K562 (cell line): ENCODE data around the gene ALK. TPM values are rescaled to one million over a fixed set of nuclear protein-coding genes. Genes with fewer than 3 reads are reported as not detected.

ENCODE experiments used
- ATAC-seq: fragments of 200-7000 bp; cut with Tn5 transposase; 3 replicates; pipeline ENCODE4 v1.9.1; 2020; ENCODE audit warnings: moderate library complexity
- BruUV-seq: library from RNA; stranded (reverse); fragments of 400-500 nt; replicated peaks from 2 replicates; lab custom pipeline; 2021; lab: Mats Ljungman, UMichigan
- CTCF ChIA-PET: fragments of 300-600 bp; formaldehyde crosslinking; extraction: SDS; loops from one replicate; lab custom pipeline; 2021; ENCODE audit warnings: low intra/inter-chr PET ratio; lab: Yijun Ruan, JAX
- POLR2A ChIA-PET: fragments of 300-600, 350-650 bp; sonication (Branson Sonifier 250); formaldehyde crosslinking; extraction: SDS; loops from one replicate; lab custom pipeline; 2021; ENCODE audit warnings: antibody characterized with exemption, inconsistent platforms; lab: Yijun Ruan, JAX
- DNase-seq, 4 experiments: peaks; one replicate each; pipeline versions ENCODE4 v3.0.0 to v3.0.0-alpha.2; 2011 to 2018; ENCODE audit warnings: low spot score in 3 of 4, mixed read lengths in 3 of 4; ENCODE audit errors: extremely low read depth in 1 of 4
- FAIRE-seq: peaks from 2 replicates; lab custom pipeline; 2011; peaks lifted over from hg19 to GRCh38; lab: Jason Lieb, UNC
- H2AFZ ChIP-seq: 2 replicates; pipeline ENCODE4 v1.6.0; 2011; ENCODE audit warnings: low read depth, low read length, control low read depth, inconsistent platforms
- H3K27ac ChIP-seq: fragments of 200-600 bp; 3 replicates; pipeline ENCODE4 v1.8.0; 2011; ENCODE audit warnings: low read depth, mild to moderate bottlenecking, control low read depth, inconsistent platforms, low read length, moderate library complexity, mixed read lengths; ENCODE audit errors: extremely low read depth
- H3K27me3 ChIP-seq, 2 experiments: fragments of 300-600 bp in 1 of 2; 2 replicates in 1 of 2; 3 replicates in 1 of 2; pipeline versions ENCODE4 v1.6.0 to v1.8.0; 2011; ENCODE audit warnings: inconsistent platforms in 2 of 2, low read length in 2 of 2, mild to moderate bottlenecking in 1 of 2, mixed read lengths in 1 of 2, moderate library complexity in 1 of 2; ENCODE audit not compliant: control insufficient read depth in 2 of 2, insufficient read depth in 2 of 2
- H3K36me3 ChIP-seq: fragments of 300-600 bp; 3 replicates; pipeline ENCODE4 v1.8.0; 2011; ENCODE audit warnings: mild to moderate bottlenecking, low read length, inconsistent platforms; ENCODE audit not compliant: control insufficient read depth, insufficient read depth
- H3K4me1 ChIP-seq, 2 experiments: fragments of 200-600 bp in 1 of 2; replicated peaks in 1 of 2; 2 replicates in 1 of 2; 3 replicates in 1 of 2; pipeline versions ENCODE4 v1.5.1 to v1.8.0; 2011; ENCODE audit warnings: inconsistent platforms in 2 of 2, low read length in 2 of 2, mild to moderate bottlenecking in 1 of 2, mixed read lengths in 1 of 2, moderate library complexity in 1 of 2; ENCODE audit not compliant: control insufficient read depth in 2 of 2, insufficient read depth in 2 of 2
- H3K4me2 ChIP-seq: 2 replicates; pipeline ENCODE4 v1.6.1; 2011; ENCODE audit warnings: low read length, control low read depth, inconsistent platforms, mixed read lengths; ENCODE audit not compliant: insufficient read depth
- H3K4me3 ChIP-seq: fragments of 200-600 bp; sonication (generic), shearing (Covaris generic); 2 replicates; pipeline ENCODE4 v1.5.1; 2016; ENCODE audit warnings: control low read depth, inconsistent platforms
- H3K79me2 ChIP-seq: fragments of 200-600 bp; 3 replicates; pipeline ENCODE4 v1.8.0; 2011; ENCODE audit warnings: low read length, inconsistent platforms; ENCODE audit not compliant: control insufficient read depth, insufficient read depth
- H3K9ac ChIP-seq, 2 experiments: 2 replicates each; pipeline versions ENCODE4 v1.6.0 to v1.6.1; 2011; ENCODE audit warnings: low read depth in 2 of 2, low read length in 2 of 2, control low read depth in 1 of 2, inconsistent platforms in 1 of 2, mild to moderate bottlenecking in 1 of 2, mixed read lengths in 1 of 2; ENCODE audit not compliant: insufficient read depth in 1 of 2
- H3K9me1 ChIP-seq: one replicate; pipeline ENCODE4 v1.6.0; 2011; ENCODE audit warnings: inconsistent platforms, mild to moderate bottlenecking, low read length, moderate library complexity; ENCODE audit not compliant: control insufficient read depth, insufficient read depth
- H3K9me3 ChIP-seq: replicated peaks from 2 replicates; pipeline ENCODE4 v1.5.1; 2011; ENCODE audit warnings: low read depth, low read length, inconsistent platforms; ENCODE audit not compliant: control insufficient read depth, insufficient read depth
- H4K20me1 ChIP-seq: replicated peaks from 2 replicates; pipeline ENCODE4 v1.6.1; 2011; ENCODE audit warnings: low read length, inconsistent platforms, mixed read lengths; ENCODE audit not compliant: control insufficient read depth, insufficient read depth
- HDAC8 ChIP-seq: fragments of 450-650 bp; IDR thresholded peaks from 2 replicates; pipeline ENCODE4 v1.6.1; 2016; ENCODE audit warnings: mild to moderate bottlenecking, missing genetic modification characterization, moderate library complexity, missing compliant biosample characterization
- HSF4 ChIP-seq: fragments of 250-450 bp; sonication (Bioruptor Pico); IDR thresholded peaks from 2 replicates; pipeline ENCODE4 v2.1.2; 2022; ENCODE audit warnings: mild to moderate bottlenecking, moderate library complexity, borderline replicate concordance
- KLF1 ChIP-seq: fragments of 450-650 bp; IDR thresholded peaks from 2 replicates; pipeline ENCODE4 v1.6.1; 2016; ENCODE audit warnings: missing genetic modification characterization, missing compliant biosample characterization
- NCOR1 ChIP-seq: fragments of 450-650 bp; IDR thresholded peaks from 2 replicates; pipeline ENCODE4 v1.6.1; 2016; ENCODE audit warnings: mild to moderate bottlenecking, moderate library complexity
- NFIX ChIP-seq: fragments of 250-450 bp; sonication (Bioruptor Pico); IDR thresholded peaks from 2 replicates; pipeline ENCODE4 v1.4.0; 2020; ENCODE audit warnings: low read depth, mild to moderate bottlenecking, moderate library complexity
- NFXL1 ChIP-seq: fragments of 450-650 bp; formaldehyde crosslinking; IDR thresholded peaks from 2 replicates; pipeline ENCODE4 v1.4.0; 2021; ENCODE audit warnings: mild to moderate bottlenecking
- RUNX1 ChIP-seq: sonication (generic); IDR thresholded peaks from 2 replicates; pipeline ENCODE4 v1.6.1; 2016; ENCODE audit warnings: antibody characterized with exemption, low read depth
- WGBS: fragments of 100-300 bp; shearing (Covaris generic); methylation state at CpG from one replicate; pipeline ENCODE4 v1.1.6; 2016; ENCODE audit warnings: low coverage, mixed read lengths; ENCODE audit not compliant: insufficient coverage; ENCODE audit errors: missing lambda C conversion rate; 5-methylcytosine and 5-hydroxymethylcytosine counted together
- in situ Hi-C: fragments of 300-500 bp; cut with MboI; formaldehyde crosslinking; loops from 4 replicates; pipeline ENCODE4 v1.15.0; 2018; ENCODE audit warnings: inconsistent platforms, mixed read lengths
- intact Hi-C: fragments of 100-400 bp; cut with micrococcal nuclease; formaldehyde crosslinking; loops from 2 replicates; pipeline ENCODE4 v1.14.2; 2022
- polyA plus RNA-seq, 8 experiments: library from polyadenylated mRNA; depleted of rRNA in 4 of 8; stranded (reverse) in 5 of 8; unstranded in 3 of 8; fragments of >200 nt; fragmentation: Nextera tagmentation in 2 of 8; fragmentation: Illumina TruSeq in 1 of 8; extraction: Ambion mirVana in 2 of 8; extraction: Trizol in 1 of 8; gene quantifications; 2 replicates each; pipeline versions ENCODE4 v1.2.1 to v1.2.3, GENCODE V29; 2011 to 2014; ENCODE audit warnings: inconsistent platforms in 1 of 8, missing spikeins in 1 of 8
- total RNA-seq, 7 experiments: library from RNA; depleted of rRNA in 6 of 7; stranded (reverse); fragments of >200 nt in 6 of 7; fragmentation: Illumina TruSeq in 2 of 7; extraction: Trizol in 2 of 7; gene quantifications; 2 replicates each; pipeline versions ENCODE4 v1.2.1 to v1.2.3, GENCODE V29; 2011 to 2021; ENCODE audit warnings: low replicate concordance in 1 of 7
- TF ChIP-seq, protein P1 (sequence below): fragments of 250-450 bp; sonication (Bioruptor Pico); IDR thresholded peaks from 2 replicates; pipeline ENCODE4 v1.8.0; 2022; ENCODE audit warnings: inconsistent platforms, mild to moderate bottlenecking, moderate library complexity, borderline replicate concordance
- TF ChIP-seq, protein P2 (sequence below): fragments of 450-650 bp; formaldehyde crosslinking; IDR thresholded peaks from 2 replicates; pipeline ENCODE4 v1.4.0; 2020; ENCODE audit warnings: mild to moderate bottlenecking, mixed read lengths
- TF ChIP-seq, protein P3 (sequence below), 2 experiments: fragments of 200-800 bp in 1 of 2; sonication (Bioruptor generic) in 1 of 2; sonication (generic) in 1 of 2; formaldehyde crosslinking in 1 of 2; IDR thresholded peaks in 1 of 2; conservative IDR thresholded peaks in 1 of 2; 2 replicates each; pipeline versions ENCODE4 v1.5.0 to v1.6.1; 2016 to 2020; ENCODE audit warnings: missing compliant biosample characterization in 1 of 2, missing genetic modification characterization in 1 of 2, missing genetic modification reagents in 1 of 2
- TF ChIP-seq, protein P4 (sequence below): fragments of 450-650 bp; formaldehyde crosslinking; IDR thresholded peaks from 2 replicates; pipeline ENCODE4 v1.4.0; 2022; ENCODE audit warnings: missing genetic modification characterization
- TF ChIP-seq, protein P5 (sequence below): fragments of 200-800 bp; sonication (Bioruptor generic); IDR thresholded peaks from 2 replicates; pipeline ENCODE4 v1.6.1; 2017; ENCODE audit warnings: missing genetic modification characterization, missing compliant biosample characterization

The ALK gene
- total and polyA plus RNA-seq, 9 of the 15 experiments (the other 6 are each of a cell fraction or from before 2014, with no cell fraction given): not detected

DNA sequence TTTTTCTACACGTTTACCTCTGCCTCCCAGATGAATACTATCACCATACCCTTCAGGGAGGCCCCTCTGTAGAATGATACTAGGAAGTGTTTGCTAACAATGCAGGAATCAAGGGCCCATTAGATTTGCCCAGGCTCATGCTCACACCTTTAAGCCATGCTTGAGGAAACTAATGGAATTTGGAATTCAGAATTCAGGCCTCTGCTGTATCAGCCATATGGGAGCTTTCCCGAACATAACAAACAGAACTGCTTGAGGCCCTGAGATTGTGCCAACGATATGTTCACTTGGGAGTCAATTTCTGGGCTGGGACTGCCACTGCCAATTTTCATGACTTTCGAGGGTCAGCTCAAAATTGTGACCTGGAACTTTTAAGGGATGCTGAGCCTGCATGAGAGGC, 523.7 kb downstream of the ALK start:
- H3K36me3 ChIP-seq: no peaks in the 10 kb centered on the region
- H3K79me2 ChIP-seq: no peaks in the 10 kb centered on the region
- CTCF ChIA-PET: no interaction called here
- DNase-seq (no peak), ATAC-seq (no peak), FAIRE-seq (no peak)
- H3K27me3 ChIP-seq: peaks cover 0 to 8% of the 10 kb centered on the region in 2 experiments; a peak in 2 of 5 replicates
- POLR2A ChIA-PET: no interaction called here
- no peaks in the 10 kb centered on the region for H3K9me1 ChIP-seq
- no peaks in the 10 kb centered on the region for H3K4me1 ChIP-seq
- intact Hi-C loops (no loop called here), in situ Hi-C loops (no loop called here)
- BruUV-seq: no TSS peak
- no peak overlapping the region for H3K27ac ChIP-seq
- H3K4me2 ChIP-seq: no peak overlapping the region
- H2AFZ ChIP-seq: no peak overlapping the region
- H3K9ac ChIP-seq: no peak overlapping the region
- H3K4me3 ChIP-seq: no peak overlapping the region
- H3K9me3 ChIP-seq: no peaks in the 10 kb centered on the region
- 0% methylated on average over 4 of the region's 4 CpGs for WGBS
- H4K20me1 ChIP-seq: no peaks in the 10 kb centered on the region; the same call in 1 of the 2 replicates
- TF ChIP-seq RUNX1 (no peak), NFIX (no peak), HSF4 (no peak), NFXL1 (no peak), NCOR1 (no peak), KLF1 (tag) (no peak), HDAC8 (no peak)
- TF ChIP-seq, protein P1, sequence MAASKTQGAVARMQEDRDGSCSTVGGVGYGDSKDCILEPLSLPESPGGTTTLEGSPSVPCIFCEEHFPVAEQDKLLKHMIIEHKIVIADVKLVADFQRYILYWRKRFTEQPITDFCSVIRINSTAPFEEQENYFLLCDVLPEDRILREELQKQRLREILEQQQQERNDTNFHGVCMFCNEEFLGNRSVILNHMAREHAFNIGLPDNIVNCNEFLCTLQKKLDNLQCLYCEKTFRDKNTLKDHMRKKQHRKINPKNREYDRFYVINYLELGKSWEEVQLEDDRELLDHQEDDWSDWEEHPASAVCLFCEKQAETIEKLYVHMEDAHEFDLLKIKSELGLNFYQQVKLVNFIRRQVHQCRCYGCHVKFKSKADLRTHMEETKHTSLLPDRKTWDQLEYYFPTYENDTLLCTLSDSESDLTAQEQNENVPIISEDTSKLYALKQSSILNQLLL (CRISPR knock-in tag): no peak
- TF ChIP-seq, protein P2, sequence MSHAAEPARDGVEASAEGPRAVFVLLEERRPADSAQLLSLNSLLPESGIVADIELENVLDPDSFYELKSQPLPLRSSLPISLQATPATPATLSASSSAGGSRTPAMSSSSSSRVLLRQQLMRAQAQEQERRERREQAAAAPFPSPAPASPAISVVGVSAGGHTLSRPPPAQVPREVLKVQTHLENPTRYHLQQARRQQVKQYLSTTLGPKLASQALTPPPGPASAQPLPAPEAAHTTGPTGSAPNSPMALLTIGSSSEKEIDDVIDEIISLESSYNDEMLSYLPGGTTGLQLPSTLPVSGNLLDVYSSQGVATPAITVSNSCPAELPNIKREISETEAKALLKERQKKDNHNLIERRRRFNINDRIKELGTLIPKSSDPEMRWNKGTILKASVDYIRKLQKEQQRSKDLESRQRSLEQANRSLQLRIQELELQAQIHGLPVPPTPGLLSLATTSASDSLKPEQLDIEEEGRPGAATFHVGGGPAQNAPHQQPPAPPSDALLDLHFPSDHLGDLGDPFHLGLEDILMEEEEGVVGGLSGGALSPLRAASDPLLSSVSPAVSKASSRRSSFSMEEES (CRISPR knock-in tag): no peak
- TF ChIP-seq, protein P3, sequence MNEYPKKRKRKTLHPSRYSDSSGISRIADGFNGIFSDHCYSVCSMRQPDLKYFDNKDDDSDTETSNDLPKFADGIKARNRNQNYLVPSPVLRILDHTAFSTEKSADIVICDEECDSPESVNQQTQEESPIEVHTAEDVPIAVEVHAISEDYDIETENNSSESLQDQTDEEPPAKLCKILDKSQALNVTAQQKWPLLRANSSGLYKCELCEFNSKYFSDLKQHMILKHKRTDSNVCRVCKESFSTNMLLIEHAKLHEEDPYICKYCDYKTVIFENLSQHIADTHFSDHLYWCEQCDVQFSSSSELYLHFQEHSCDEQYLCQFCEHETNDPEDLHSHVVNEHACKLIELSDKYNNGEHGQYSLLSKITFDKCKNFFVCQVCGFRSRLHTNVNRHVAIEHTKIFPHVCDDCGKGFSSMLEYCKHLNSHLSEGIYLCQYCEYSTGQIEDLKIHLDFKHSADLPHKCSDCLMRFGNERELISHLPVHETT (CRISPR knock-in tag; conservative IDR thresholded peaks at IDR 0.05 in 1 of 2, IDR thresholded peaks at IDR 0.05 in 1 of 2): no peak
- TF ChIP-seq, protein P4, sequence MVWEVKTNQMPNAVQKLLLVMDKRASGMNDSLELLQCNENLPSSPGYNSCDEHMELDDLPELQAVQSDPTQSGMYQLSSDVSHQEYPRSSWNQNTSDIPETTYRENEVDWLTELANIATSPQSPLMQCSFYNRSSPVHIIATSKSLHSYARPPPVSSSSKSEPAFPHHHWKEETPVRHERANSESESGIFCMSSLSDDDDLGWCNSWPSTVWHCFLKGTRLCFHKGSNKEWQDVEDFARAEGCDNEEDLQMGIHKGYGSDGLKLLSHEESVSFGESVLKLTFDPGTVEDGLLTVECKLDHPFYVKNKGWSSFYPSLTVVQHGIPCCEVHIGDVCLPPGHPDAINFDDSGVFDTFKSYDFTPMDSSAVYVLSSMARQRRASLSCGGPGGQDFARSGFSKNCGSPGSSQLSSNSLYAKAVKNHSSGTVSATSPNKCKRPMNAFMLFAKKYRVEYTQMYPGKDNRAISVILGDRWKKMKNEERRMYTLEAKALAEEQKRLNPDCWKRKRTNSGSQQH (CRISPR knock-in tag): no peak
- TF ChIP-seq, protein P5, sequence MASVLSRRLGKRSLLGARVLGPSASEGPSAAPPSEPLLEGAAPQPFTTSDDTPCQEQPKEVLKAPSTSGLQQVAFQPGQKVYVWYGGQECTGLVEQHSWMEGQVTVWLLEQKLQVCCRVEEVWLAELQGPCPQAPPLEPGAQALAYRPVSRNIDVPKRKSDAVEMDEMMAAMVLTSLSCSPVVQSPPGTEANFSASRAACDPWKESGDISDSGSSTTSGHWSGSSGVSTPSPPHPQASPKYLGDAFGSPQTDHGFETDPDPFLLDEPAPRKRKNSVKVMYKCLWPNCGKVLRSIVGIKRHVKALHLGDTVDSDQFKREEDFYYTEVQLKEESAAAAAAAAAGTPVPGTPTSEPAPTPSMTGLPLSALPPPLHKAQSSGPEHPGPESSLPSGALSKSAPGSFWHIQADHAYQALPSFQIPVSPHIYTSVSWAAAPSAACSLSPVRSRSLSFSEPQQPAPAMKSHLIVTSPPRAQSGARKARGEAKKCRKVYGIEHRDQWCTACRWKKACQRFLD: no peak
